Liver (tissue), 9 donors: Measurements from ENCODE around the gene DNAJC5. TPM values are rescaled to one million over a fixed set of nuclear protein-coding genes. Genes with fewer than 3 reads are reported as not detected.

Source experiments
- DNase-seq: peaks from one replicate; pipeline ENCODE4 v3.0.0-alpha.2; 2017; ENCODE audit warnings: low spot score
- H3K27ac ChIP-seq, 2 donors: one replicate each; pipeline ENCODE4 v1.7.0; 2013; ENCODE audit warnings: inconsistent platforms in 2 of 2, low read length in 2 of 2, control low read depth in 1 of 2, low read depth in 1 of 2, mild to moderate bottlenecking in 1 of 2
- H3K27me3 ChIP-seq, 4 donors: one replicate each; pipeline versions ENCODE4 v1.6.1 to v1.7.0; 2013; ENCODE audit warnings: low read length in 3 of 4, inconsistent platforms in 1 of 4, mild to moderate bottlenecking in 1 of 4, moderate library complexity in 1 of 4; ENCODE audit not compliant: control insufficient read depth in 4 of 4, insufficient read depth in 4 of 4
- H3K36me3 ChIP-seq, 4 donors: one replicate each; pipeline versions ENCODE4 v1.6.1 to v1.7.0; 2013; ENCODE audit warnings: low read length in 3 of 4, mild to moderate bottlenecking in 3 of 4, low read depth in 1 of 4, moderate library complexity in 1 of 4; ENCODE audit not compliant: control insufficient read depth in 4 of 4, insufficient read depth in 3 of 4
- H3K4me1 ChIP-seq, 4 donors: one replicate each; pipeline versions ENCODE4 v1.6.1 to v1.7.0; 2013; ENCODE audit warnings: low read length in 3 of 4, mild to moderate bottlenecking in 3 of 4, moderate library complexity in 1 of 4; ENCODE audit not compliant: control insufficient read depth in 4 of 4, insufficient read depth in 4 of 4
- H3K4me3 ChIP-seq, 3 donors: one replicate each; pipeline versions ENCODE4 v1.6.1 to v1.7.0; 2013; ENCODE audit warnings: low read length in 3 of 3, control low read depth in 1 of 3, low read depth in 1 of 3, mild to moderate bottlenecking in 1 of 3
- H3K9ac ChIP-seq, 2 donors: one replicate each; pipeline ENCODE4 v1.7.0; 2013; ENCODE audit warnings: low read length in 2 of 2, mild to moderate bottlenecking in 2 of 2, moderate library complexity in 2 of 2, control low read depth in 1 of 2, low read depth in 1 of 2
- H3K9me3 ChIP-seq, 4 donors: one replicate each; pipeline versions ENCODE4 v1.6.1 to v1.7.0; 2013; ENCODE audit warnings: low read length in 3 of 4; ENCODE audit not compliant: control insufficient read depth in 4 of 4
- EGR1 ChIP-seq, 2 donors: IDR thresholded peaks; 2 replicates each; pipeline ENCODE4 v1.6.1; 2016 to 2018; ENCODE audit warnings: antibody characterized with exemption in 2 of 2, low read depth in 2 of 2
- FOXA1 ChIP-seq: IDR thresholded peaks from 2 replicates; pipeline ENCODE4 v1.6.1; 2016; ENCODE audit warnings: antibody characterized with exemption
- FOXA2 ChIP-seq: IDR thresholded peaks from 2 replicates; pipeline ENCODE4 v1.6.1; 2016; ENCODE audit warnings: antibody characterized with exemption
- GABPA ChIP-seq, 2 donors: IDR thresholded peaks in 1 of 2; conservative IDR thresholded peaks in 1 of 2; 2 replicates each; pipeline ENCODE4 v1.6.1; 2016; ENCODE audit warnings: antibody characterized with exemption in 2 of 2, mild to moderate bottlenecking in 1 of 2, moderate library complexity in 1 of 2
- HNF4A ChIP-seq, 2 donors: conservative IDR thresholded peaks; 2 replicates each; pipeline ENCODE4 v1.6.1; 2016; ENCODE audit warnings: antibody characterized with exemption in 2 of 2, mild to moderate bottlenecking in 2 of 2
- HNF4G ChIP-seq: IDR thresholded peaks from 2 replicates; pipeline ENCODE4 v1.6.1; 2016; ENCODE audit warnings: antibody characterized with exemption
- NR2F2 ChIP-seq: IDR thresholded peaks from 2 replicates; pipeline ENCODE4 v1.6.1; 2016; ENCODE audit warnings: antibody characterized with exemption
- RAD21 ChIP-seq, 2 donors: IDR thresholded peaks; 2 replicates each; pipeline ENCODE4 v1.6.1; 2016; ENCODE audit warnings: antibody characterized with exemption in 2 of 2, mild to moderate bottlenecking in 2 of 2
- SP1 ChIP-seq: IDR thresholded peaks from 2 replicates; pipeline ENCODE4 v1.6.1; 2018; ENCODE audit warnings: antibody characterized with exemption, mild to moderate bottlenecking
- TAF1 ChIP-seq: conservative IDR thresholded peaks from 2 replicates; pipeline ENCODE4 v1.6.1; 2016; ENCODE audit warnings: antibody characterized with exemption, mild to moderate bottlenecking
- YY1 ChIP-seq: IDR thresholded peaks from 2 replicates; pipeline ENCODE4 v1.6.1; 2016; ENCODE audit warnings: antibody characterized with exemption, mild to moderate bottlenecking
- WGBS: extraction: QIAGEN DNeasy Blood & Tissue Kit; methylation state at CpG from one replicate; pipeline ENCODE4 v1.1.7; 2013; 5-methylcytosine and 5-hydroxymethylcytosine counted together
- polyA plus RNA-seq, 2 donors: library from polyadenylated mRNA; stranded (reverse) in 1 of 2; unstranded in 1 of 2; fragments of 200-250 nt in 1 of 2; fragments of >200 nt in 1 of 2; fragmentation: Nextera tagmentation in 1 of 2; extraction: Ambion mirVana in 1 of 2; gene quantifications; one replicate each; pipeline versions ENCODE4 v1.2.1 to v1.2.3, GENCODE V29; 2013 to 2015
- total RNA-seq, 2 donors: library from RNA; depleted of rRNA; stranded (reverse); fragments of >200 nt; gene quantifications; one replicate each; pipeline ENCODE4 v1.2.3, GENCODE V29; 2014
- TF ChIP-seq, protein P1 (sequence below): IDR thresholded peaks from 2 replicates; pipeline ENCODE4 v1.6.1; 2016; ENCODE audit warnings: antibody characterized with exemption
- TF ChIP-seq, protein P2 (sequence below): IDR thresholded peaks from 2 replicates; pipeline ENCODE4 v1.6.1; 2016; ENCODE audit warnings: antibody characterized with exemption
- TF ChIP-seq, protein P3 (sequence below): IDR thresholded peaks from 2 replicates; pipeline ENCODE4 v1.6.1; 2016; ENCODE audit warnings: antibody characterized with exemption
- TF ChIP-seq, protein P4 (sequence below): fragments of 150-350 bp; IDR thresholded peaks from 2 replicates; pipeline ENCODE4 v1.5.1; 2017; ENCODE audit warnings: improper control_type of control experiment, low read depth, low read length; ENCODE audit not compliant: missing input control
- TF ChIP-seq, protein P5 (sequence below): IDR thresholded peaks from 2 replicates; pipeline ENCODE4 v1.6.1; 2016; ENCODE audit warnings: antibody characterized with exemption, mild to moderate bottlenecking
- donor health status: healthy.
- donor health status: healthy.
- donor health status: healthy.
- donor health status: healthy.
- donor health status: healthy.

Gene DNAJC5
- total and polyA plus RNA-seq, 4 donors = 8.2 to 28.6 (median 18.7) TPM

DNA sequence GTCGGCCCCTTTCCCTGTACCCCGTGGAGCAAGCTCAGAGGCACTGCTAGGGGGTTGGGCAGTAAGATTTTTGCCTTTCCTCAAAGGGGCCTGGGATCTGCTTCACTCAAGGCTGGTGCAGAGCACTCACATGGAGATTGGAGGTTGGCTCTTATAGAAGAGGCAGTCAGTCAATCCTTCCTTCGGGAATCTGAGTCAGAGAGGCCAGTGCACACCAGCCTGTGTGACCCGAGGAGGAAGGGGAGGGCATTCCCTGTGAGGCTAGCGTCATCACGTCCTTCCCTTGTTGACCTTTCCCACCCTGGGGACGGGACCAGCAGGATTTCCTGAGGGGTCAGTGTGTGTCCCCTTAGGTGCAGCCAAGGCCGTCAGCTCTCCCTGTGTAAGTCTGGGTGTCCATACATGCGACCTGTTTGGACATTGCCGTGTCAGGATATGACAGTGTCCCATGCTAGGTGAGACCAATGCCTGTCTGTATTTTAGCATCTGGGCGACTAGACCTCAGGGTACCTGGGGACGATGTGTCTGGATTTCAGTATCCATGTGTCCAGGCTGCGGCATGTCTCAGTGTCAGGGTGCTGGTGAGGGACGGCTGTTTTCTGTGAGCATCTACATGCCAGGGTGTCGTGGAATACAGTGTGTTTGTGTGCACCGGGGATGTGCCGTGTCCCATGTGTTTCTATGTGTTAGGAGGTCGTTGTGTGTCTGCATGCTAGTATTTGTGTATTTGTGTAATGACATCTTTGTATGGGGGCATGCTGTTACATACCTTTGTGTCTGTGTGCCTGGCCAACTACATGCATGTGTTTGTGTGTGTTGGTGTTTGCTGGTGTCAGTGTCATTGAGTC, 77.6 kb downstream of the DNAJC5 start:
- Histone ChIP-seq H3K27me3 (no peaks in the 10 kb centered on the region), H3K27ac (peak overlapping the region; percentile 40 to 65), H3K4me1 (peaks cover 18 to 52% (median 40%) of the 10 kb centered on the region in 4 donors), H3K9ac (no peak overlapping the region), H3K4me3 (no peak overlapping the region), H3K9me3 (no peaks in the 10 kb centered on the region), H3K36me3 (peaks cover 0 to 3% (median 0%) of the 10 kb centered on the region in 4 donors)
- WGBS = 65% methylated on average over 18 of the region's 18 CpGs
- TF ChIP-seq, protein P1, sequence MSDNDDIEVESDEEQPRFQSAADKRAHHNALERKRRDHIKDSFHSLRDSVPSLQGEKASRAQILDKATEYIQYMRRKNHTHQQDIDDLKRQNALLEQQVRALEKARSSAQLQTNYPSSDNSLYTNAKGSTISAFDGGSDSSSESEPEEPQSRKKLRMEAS = no peak
- TF ChIP-seq GABPA (IDR thresholded peaks at IDR 0.05 in 1 of 2, conservative IDR thresholded peaks at IDR 0.05 in 1 of 2) = no peak
- TF ChIP-seq, protein P2, sequence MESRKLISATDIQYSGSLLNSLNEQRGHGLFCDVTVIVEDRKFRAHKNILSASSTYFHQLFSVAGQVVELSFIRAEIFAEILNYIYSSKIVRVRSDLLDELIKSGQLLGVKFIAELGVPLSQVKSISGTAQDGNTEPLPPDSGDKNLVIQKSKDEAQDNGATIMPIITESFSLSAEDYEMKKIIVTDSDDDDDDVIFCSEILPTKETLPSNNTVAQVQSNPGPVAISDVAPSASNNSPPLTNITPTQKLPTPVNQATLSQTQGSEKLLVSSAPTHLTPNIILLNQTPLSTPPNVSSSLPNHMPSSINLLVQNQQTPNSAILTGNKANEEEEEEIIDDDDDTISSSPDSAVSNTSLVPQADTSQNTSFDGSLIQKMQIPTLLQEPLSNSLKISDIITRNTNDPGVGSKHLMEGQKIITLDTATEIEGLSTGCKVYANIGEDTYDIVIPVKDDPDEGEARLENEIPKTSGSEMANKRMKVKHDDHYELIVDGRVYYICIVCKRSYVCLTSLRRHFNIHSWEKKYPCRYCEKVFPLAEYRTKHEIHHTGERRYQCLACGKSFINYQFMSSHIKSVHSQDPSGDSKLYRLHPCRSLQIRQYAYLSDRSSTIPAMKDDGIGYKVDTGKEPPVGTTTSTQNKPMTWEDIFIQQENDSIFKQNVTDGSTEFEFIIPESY = no peak
- TF ChIP-seq, protein P3, sequence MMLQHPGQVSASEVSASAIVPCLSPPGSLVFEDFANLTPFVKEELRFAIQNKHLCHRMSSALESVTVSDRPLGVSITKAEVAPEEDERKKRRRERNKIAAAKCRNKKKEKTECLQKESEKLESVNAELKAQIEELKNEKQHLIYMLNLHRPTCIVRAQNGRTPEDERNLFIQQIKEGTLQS = no peak
- TF ChIP-seq TAF1 = no peak
- no peak for TF ChIP-seq EGR1 (IDR thresholded peaks at IDR 0.05; ENCODE audit: low read depth in 2 of 2)
- no peak for TF ChIP-seq FOXA2
- no peak for TF ChIP-seq FOXA1
- TF ChIP-seq, protein P4, sequence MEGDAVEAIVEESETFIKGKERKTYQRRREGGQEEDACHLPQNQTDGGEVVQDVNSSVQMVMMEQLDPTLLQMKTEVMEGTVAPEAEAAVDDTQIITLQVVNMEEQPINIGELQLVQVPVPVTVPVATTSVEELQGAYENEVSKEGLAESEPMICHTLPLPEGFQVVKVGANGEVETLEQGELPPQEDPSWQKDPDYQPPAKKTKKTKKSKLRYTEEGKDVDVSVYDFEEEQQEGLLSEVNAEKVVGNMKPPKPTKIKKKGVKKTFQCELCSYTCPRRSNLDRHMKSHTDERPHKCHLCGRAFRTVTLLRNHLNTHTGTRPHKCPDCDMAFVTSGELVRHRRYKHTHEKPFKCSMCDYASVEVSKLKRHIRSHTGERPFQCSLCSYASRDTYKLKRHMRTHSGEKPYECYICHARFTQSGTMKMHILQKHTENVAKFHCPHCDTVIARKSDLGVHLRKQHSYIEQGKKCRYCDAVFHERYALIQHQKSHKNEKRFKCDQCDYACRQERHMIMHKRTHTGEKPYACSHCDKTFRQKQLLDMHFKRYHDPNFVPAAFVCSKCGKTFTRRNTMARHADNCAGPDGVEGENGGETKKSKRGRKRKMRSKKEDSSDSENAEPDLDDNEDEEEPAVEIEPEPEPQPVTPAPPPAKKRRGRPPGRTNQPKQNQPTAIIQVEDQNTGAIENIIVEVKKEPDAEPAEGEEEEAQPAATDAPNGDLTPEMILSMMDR = no peak
- peak; percentile 8 for TF ChIP-seq SP1
- TF ChIP-seq YY1 = no peak
- TF ChIP-seq, protein P5, sequence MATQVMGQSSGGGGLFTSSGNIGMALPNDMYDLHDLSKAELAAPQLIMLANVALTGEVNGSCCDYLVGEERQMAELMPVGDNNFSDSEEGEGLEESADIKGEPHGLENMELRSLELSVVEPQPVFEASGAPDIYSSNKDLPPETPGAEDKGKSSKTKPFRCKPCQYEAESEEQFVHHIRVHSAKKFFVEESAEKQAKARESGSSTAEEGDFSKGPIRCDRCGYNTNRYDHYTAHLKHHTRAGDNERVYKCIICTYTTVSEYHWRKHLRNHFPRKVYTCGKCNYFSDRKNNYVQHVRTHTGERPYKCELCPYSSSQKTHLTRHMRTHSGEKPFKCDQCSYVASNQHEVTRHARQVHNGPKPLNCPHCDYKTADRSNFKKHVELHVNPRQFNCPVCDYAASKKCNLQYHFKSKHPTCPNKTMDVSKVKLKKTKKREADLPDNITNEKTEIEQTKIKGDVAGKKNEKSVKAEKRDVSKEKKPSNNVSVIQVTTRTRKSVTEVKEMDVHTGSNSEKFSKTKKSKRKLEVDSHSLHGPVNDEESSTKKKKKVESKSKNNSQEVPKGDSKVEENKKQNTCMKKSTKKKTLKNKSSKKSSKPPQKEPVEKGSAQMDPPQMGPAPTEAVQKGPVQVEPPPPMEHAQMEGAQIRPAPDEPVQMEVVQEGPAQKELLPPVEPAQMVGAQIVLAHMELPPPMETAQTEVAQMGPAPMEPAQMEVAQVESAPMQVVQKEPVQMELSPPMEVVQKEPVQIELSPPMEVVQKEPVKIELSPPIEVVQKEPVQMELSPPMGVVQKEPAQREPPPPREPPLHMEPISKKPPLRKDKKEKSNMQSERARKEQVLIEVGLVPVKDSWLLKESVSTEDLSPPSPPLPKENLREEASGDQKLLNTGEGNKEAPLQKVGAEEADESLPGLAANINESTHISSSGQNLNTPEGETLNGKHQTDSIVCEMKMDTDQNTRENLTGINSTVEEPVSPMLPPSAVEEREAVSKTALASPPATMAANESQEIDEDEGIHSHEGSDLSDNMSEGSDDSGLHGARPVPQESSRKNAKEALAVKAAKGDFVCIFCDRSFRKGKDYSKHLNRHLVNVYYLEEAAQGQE = no peak
- no peak for TF ChIP-seq HNF4G
- TF ChIP-seq NR2F2 = peak; percentile 93
- TF ChIP-seq HNF4A (conservative IDR thresholded peaks at IDR 0.05) = no peak
- no peak for TF ChIP-seq RAD21 (IDR thresholded peaks at IDR 0.05)
- no peak for DNase-seq
